Germinal center (tissue), 1 donor: Measurements from ENCODE around the gene MRRF.

Experiments
- DNase-seq: peaks from one replicate; pipeline ENCODE4 v3.0.0; 2012; ENCODE audit warnings: mixed read lengths, low spot score

Gene MRRF

DNA sequence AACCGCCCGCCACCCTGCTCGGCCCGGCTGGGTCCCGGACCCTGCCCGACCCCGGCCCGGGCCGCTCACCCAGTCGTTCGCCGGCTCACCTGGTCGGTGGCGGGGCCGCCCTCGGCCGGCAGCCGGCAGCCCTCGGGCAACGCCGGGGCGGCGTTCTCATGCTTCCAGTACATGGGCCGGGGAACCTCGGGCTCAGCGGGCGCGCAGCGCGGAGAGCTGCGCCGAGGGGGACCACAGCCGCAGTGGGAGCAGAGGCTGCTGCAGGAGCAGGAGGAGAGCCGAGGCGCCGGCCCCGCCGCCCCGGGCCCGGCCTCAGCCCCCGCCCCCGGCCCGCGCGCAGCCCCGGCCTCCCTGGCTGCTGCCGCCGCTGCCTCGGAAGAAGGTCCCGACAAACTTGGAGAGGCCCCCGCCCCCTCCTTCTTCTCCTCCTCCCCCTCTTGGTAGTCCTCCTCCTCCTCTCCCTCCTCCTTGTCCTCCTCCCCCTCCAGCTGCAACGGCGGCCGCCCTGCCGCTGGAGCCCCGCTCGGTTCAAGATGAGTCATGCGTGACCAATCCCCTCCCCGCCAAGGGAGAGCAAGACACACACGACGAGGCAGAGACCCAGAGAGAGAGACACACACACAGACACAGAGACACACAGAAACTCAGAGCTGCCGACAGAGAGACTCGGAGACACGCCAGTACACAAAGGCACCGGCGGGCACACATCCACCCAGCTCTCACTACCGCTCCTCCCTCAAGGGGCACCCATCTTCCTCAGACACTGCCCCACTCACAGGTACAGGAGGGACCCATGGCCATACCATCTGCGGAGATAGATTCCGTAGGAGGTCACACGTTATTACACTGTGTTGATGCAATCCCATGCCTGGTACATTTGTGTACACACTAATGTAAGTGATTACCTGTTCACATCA, 35.9 kb upstream of the MRRF start, which contains the start of gene LHX6:
TSS of gene LHX6 (minus strand) at position 390 of the 917 bp plus-strand sequence. CDS start at position 173, 217 bp downstream.
- DNase-seq = no peak

DNA sequence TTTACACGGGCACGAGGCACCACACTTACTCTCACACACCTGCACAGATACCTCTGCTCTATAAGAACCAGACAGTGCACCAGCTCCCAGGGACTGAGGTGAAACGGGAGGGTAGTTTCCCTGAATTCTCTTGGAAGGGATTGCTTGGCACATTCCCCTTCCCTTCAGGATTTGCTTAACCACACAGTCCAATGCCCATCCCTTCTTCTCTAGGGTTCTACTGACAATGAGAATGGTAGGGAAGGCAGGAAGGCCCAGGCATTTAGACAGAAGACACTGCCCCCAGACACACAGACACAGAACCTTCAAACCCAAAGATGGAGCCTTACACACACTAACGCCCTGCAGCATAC, 35.2 kb upstream of the MRRF start:
- no peak for DNase-seq

DNA sequence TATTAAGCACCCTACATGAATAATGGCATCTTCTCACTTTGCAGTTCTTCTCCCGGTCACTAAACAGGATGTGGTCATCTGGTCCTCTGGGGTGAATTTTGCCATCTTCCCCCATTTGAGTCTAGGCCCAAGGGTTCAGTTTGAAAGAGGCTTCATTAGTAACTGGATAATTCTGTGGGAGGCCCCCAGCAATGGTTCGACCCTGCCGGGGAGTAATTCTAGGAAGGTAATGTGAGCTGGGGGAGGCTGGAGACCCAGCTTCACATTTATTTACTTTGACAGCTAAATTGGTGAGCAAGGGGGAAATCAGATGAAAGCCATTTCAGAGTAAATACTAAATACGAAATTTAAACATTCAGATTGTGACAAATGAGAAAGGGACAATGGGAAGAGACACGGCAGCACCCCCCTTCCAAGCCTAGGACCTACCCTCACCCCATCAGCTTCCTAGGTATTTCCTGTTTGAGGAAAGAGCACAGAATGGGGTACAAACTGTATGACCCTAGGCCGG, 31.8 kb upstream of the MRRF start:
- no peak for DNase-seq

DNA sequence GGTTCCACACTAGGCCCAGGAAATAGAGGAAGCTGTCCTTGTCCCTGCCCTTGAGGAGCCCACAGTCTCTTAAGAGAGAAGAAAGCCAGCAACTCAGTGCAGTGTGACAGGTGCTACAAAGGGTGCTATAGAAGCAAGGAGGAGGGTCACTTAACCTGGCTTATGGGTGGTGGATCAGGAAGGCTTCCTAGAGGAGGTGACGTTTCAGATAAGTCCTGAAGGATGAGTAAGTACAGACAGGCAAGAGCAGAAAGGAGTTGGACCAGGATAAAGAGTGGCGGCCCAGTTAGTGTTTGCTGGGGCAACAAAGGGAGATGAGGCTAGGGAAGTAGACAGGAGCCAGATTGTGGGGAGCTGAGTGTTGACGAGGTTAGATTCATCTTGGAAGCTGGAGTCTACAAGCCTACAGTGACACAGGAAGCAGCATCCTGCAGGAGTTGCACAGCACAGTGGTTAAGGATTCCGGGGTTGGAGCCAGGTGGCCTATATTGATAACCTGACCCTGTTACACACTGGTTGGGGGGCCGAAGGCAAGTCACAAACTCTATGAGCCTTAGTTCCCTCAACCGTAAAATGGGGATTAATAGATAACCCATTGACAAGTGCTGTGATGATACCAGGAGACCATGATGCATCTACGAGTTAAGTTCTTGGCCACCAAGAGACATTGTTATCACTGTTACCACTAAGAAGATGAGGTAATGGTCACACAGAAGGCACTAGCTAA, 30.5 kb upstream of the MRRF start:
- no peak for DNase-seq

DNA sequence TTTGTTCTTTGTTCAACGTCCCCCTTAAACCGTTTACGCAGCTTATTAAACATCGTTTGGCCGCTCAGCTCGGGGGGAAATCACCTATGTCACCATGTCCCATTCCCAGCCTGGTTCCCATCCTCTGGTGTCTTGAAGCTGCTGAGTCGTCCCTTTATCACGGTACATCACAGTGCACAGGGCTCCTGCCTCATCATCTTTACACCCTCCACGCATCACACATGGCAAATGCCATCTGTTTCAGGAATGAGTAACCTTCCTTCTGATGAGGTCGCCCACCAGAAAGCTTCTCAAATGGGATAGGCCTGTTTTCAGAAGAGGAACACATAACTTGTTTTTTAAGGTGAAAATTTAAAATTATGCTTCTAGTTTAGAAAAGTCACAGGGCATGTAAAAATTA, 28.0 kb upstream of the MRRF start:
- no peak for DNase-seq

DNA sequence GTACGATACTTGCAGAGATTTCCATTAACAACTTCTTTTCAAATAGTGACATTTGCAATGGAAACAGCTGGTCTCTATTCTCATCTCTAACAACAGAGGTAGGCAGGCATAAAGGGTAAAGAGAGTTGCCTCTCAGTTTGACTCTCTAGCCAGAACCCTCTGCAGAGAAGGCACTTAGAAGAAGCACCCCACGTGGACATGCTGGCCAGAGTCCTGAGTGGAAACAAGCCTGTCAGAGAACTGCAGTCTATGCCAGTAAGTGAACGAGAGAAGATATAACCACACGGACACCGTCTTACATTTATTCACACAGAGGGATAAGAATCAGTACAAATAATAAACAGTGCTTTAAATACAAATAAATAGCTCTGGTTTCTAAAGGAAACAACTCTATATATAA, 25.0 kb upstream of the MRRF start:
- no peak for DNase-seq

DNA sequence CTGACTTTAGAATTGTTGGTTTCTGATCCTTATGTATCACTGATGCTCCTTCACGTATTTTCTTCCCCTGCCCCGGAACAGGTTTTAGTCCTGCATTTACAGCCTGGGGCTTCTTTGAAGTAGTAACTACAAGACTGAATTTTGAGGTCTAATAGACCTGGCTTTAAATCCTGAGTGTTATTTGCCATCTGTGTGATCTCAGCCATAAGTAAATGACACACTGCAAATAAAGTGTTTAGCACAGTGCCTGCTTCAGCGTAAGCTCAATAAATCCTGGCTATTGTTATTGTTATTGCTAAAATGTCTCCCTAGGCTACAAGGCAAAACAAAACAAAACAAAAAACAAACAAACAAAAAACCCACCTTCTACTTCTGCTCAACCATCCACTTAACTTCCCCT, 20.3 kb upstream of the MRRF start:
- no peak for DNase-seq

DNA sequence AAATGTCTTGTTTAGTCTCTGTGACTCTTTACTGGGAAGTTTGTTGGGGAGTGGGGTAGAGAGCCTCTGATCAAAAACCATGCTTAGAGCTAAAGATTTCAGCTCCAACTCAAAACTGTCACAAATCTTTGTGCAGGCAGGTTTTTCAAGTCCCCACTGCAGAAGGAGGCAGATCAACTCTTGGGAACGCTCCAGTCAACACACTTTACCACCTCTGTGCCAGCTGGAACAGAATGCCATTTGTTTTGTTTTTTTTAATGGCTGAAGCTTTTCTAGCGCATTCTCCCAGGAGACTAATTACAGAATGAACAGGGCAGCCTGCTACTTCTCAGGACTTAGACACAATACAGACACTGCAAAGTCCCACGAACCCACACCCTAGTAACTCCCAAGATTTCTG, 18.0 kb upstream of the MRRF start:
- no peak for DNase-seq

DNA sequence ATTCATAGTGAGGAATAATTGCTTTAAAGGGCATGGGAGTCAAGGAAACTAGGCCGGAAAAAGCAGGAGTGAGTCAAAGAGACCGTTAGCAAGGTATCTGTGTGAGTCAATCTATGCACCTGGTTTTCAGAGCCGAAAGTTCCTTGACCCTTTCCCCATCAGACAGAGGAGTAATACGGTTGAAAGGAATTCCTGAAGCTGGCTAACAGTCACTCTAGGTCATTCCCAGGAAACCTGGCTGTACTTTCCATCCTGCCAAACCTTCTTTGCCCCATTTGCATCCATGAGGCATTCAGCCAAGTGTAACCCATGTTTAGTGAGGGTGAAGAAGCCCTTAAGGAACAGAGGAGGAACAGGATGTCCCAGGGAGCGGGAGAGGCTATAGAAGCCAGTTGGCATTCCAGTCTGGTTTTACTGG, 16.2 kb upstream of the MRRF start:
- DNase-seq = no peak

DNA sequence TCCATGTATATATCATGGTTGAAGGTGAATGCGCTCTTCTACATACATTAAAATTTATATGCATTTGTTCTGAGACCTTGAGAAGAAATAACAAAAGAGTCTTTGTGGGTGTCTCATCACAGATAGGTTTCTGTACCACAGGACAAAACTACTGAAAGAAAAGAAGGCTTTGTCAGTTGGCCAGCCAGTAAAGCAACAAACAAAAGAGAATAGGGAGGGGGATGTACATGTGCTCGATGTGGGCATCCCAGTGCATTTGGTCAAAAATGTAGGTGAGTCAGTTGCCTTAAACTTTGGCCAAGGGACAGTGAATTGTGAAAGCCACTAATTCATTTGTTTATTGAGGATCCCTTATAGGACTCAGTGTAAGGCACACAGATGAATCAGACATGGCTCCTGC, 13.3 kb upstream of the MRRF start:
- DNase-seq = no peak

DNA sequence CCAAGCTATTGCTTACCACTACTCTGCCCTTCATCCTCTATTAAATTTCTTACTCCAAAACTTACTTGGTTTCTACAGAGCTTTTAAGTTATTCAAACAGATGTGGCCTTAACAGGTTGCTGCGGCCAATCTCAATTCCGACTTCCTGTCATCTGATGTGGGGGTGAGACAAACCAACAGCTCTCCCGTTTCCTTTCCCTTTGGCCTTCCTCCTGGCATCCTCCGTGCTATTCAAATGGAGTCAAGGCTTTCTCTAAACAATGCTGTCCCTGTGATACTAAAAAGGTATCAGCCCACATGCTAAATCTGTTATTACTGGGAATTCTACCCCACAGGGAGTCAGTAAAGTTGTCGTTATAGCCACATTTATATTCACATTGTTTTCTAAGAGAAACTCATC, 11.9 kb upstream of the MRRF start:
- DNase-seq = no peak

DNA sequence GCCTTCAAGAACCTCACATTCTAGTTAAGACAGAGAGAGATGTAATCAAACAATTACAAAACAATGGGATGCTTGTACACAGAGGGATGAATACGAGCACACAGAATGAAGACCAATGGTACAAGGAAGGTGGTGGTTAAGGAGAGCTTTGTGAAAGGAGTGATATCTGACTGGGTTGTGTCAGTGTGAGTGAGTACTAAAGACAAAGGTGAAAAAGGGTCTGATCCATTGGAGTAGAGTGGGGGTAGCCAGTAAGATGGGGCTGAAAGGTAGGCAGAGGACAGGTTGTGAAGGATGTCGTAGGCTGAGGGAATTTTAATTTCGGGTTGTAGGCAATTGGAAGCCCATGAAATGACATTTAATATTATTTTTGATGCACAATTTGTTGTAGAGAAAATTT, 9.9 kb upstream of the MRRF start:
- no peak for DNase-seq

DNA sequence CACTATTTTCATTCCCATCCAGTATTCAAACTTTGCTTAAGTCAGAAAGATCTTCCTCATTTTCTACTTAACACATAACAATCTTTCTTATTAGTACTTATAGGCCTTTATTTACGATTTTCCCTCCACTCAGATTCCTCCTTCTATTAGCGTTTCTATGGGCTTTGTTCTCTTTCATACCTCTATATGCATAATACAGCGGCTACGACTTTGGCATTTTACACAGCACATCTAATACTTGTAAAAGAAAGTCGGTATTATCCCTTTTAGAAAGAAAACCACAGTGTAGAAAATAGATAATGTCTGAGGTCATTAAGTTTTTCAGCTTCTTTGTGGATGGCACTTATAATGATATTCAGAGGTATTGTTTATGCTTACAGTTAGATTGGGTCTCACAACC, 8.5 kb upstream of the MRRF start:
- no peak for DNase-seq

DNA sequence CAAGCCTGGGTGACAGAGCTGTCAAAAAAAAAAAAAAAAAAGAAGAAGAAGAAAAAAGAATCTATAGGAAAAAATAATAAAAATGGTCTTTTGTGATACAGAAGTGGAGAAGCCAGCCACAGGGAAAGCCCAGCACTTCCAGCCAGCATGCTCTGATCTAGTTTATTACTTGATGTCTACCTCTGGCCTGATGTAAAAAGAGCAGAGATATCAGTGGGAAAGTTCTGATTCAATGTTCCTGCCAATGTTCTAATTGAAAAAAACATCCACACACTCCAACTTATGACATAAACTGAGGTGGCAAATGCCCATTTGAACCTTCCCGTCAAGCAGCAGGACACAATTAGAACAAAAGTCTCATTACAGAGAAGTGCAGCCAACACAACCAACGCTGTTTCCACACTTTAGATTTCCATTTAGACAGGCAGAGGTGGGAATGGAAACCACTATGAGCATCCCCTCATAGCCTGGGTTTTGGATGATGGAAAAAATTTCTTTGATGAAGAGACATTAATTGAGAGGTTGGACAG, 5.7 kb upstream of the MRRF start:
- no peak for DNase-seq

DNA sequence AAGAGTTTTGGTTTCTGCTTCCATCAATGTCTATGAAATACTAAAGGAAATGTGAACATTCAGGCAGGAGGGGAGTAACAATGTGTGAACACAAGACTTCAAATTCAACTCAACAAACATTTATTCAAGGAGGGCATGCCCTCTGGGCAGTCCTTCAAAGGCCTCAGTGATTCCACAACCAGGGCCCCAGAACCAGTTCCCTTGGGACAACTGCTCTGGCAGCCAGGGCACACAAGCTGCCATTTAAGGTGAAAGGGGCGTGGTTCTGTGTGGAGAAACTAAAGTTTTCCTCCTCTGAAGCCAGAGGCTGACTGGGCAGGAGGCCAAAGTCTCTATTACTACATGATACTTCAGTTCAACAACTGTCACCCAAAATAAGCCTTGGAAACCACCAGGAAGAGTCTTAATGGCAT, 3.2 kb upstream of the MRRF start:
- DNase-seq = no peak

DNA sequence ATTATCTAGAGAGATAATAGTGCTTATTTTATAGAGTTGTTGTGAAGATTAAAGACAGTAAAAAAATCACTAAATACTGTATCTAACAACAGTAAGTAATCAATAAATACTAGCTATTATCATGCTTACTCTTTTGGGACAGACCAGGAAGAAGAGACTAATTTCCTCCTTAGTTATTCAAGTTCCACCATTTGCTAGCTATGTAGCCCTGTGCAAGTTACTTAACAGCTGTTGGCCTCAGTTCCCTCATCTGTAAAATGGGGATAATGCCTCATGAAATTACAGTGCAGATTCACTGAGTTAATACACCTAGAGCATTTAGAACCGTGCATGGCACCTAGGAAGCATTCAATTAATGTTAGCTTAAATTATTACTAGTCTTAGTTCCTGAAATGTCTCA, 2.6 kb upstream of the MRRF start:
- no peak for DNase-seq

DNA sequence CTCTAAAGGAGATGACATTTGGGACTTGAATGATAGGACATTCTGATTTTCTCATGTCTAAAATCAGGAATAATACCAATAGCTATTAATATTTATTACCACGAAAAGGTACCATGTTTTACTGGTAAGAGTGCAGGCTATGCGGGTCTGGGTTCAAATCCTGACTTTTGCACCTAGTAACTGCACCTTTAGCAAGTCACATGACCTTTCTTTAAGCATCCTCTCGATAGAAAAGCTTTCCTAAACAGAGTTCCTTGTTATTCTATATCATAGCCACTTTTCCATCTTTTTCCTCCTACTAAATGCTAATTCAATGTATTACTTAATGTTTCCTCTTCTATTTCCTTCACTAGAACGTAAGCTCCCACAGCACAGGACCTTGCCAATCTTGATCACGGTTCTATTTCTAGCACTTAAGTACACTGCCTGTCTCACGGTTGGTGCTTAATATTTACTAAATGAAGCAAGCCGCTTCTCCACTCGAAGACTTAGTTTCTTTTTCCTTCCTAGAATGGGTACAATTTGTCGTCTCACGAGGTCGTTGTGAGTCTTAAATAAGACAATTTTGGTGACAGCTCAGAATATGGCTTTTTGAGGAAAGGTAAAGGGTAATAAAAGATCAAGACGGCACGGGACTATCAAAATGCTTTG, 858 bp upstream of the MRRF start:
- no peak for DNase-seq

DNA sequence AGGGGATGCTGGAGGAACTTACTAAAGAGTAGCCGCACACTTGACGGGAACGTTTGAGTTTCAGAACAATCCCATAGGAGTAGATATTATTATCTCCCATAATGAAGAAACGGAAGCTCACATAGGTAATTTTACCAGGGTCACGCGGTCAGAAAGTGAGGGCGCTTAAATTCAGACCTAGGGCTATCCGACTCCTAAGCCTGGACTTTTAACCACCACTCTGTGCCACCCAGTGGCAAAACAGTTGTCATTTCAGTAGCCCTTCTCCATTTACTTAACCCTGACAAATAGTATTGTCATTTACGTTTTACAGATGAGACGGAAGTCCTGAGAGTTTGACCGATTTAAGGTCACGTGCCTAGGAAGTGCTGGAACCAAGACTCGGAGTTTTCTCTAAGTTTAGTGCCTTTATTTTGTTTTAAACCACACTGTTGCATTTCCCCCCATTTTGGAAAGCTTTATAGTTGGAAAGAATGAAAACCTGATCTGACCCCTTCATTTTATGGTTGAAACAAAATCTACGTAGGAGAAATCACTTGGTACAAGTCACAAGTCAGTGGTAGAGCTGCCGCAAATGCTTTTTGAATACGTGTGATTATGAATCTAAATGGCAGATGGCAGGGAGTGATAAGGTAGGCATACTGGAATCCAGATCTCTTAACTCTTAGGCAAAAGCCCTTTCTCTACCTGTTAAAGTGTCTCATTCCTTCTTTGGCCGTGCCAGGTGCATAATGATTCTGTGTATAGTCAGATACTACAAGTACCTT, 650 bp downstream of the MRRF start:
- DNase-seq = peak; percentile 43

DNA sequence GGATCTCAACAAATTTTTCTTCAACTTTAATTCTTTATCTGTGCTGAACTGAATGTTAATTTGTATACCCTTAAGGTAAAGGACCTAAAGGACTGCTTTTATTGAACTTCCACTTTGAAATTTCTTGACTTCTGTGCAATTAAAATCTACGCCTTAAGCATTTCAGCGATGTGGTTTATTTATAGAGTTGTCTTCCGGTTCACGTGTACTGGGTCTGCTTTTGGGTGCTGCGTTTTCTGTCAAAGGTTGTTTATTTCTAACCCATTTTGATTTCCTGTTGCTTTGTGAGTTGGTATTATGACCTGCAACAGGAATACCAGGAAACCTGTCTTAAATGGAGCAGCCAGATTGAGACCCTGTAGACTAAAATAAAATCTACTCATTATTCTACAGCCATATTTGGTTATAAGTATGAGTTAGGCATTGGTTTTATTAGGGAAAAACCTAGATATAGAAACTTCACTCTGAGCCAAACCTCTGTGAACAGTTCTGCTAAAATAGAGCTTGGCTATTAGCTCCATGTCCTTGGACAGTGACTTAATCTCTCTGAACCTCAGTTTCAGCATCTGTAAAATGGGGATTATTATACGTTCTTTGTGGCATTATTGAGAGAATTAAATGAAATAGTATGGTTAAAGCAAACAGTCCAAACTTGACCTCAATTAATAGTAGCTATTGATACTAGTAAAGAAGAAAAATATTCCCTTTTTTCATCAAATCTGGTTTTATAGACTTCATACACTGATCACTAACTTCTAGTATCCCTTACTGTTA, 3.5 kb downstream of the MRRF start:
- DNase-seq = no peak

DNA sequence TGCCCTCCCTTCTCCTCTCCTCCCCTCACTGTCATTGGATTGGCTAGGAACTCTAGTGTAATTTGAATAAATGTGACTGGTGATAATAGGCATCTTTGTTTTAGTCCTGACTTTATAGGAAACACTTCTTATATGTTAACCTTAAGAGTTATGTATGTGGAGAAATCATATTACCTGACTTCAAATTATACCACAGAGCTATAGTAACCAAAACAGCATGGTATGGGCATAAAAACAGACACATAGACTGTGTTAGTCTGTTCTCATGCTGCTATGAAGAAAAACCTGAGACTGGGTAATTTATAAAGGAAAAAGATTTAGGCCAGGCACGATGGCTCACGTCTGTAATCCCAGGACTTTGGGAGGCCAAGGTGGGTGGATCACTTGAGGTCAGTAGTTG, 9.4 kb downstream of the MRRF start:
- no peak for DNase-seq

DNA sequence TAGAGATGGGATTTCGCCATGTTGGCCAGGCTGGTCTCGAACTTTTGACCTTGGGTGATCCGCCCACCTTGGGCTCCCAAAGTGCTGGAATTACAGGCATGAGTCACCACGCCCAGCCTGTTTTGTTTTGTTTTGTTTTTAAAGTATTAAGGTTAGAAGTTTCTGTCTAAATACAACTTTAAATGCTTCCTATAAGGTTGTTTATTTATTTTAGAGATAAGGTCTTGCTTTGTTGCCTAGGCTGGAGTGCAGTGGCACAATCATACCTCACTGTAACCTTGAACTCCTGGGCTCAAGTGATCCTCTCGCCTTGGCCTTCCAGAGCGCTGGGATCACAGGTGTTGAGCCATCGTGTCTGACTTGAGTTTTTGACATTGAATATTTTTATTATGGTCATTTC, 11.4 kb downstream of the MRRF start:
- DNase-seq = no peak
